Naive B cell (primary cell): ENCODE data around the gene TH. TPM values are rescaled to one million over a fixed set of nuclear protein-coding genes. Genes with fewer than 3 reads are reported as not detected.
A peak's percentile ranks its signal among the peaks of the same experiment; 100 is the strongest.

Source experiments
- ATAC-seq, 2 donors: fragments of 150-1000 bp; cut with Tn5 transposase; 2 replicates each; pipeline ENCODE4 v1.10.0; 2021; ENCODE audit warnings: low read depth in 2 of 2, mild to moderate bottlenecking in 2 of 2, moderate library complexity in 2 of 2
- DNase-seq: peaks from one replicate; pipeline ENCODE4 v3.0.0; 2022
- H3K27ac Mint-ChIP-seq, 6 donors: one replicate each; pipeline ENCODE4 v1.8.0; 2020 to 2022; ENCODE audit warnings: mild to moderate bottlenecking in 6 of 6, mixed read lengths in 6 of 6, moderate library complexity in 5 of 6, inconsistent platforms in 2 of 6
- H3K27me3 Mint-ChIP-seq, 3 donors: one replicate each; pipeline ENCODE4 v1.8.0; 2021 to 2022; ENCODE audit warnings: mixed read lengths in 3 of 3, mild to moderate bottlenecking in 1 of 3
- H3K36me3 Mint-ChIP-seq, 2 donors: one replicate each; pipeline ENCODE4 v1.8.0; 2020 to 2022; ENCODE audit warnings: mixed read lengths in 2 of 2, inconsistent platforms in 1 of 2, mild to moderate bottlenecking in 1 of 2
- H3K4me1 Mint-ChIP-seq, 3 donors: one replicate each; pipeline ENCODE4 v1.8.0; 2020 to 2022; ENCODE audit warnings: mixed read lengths in 3 of 3, inconsistent platforms in 1 of 3, mild to moderate bottlenecking in 1 of 3, moderate library complexity in 1 of 3
- H3K4me3 Mint-ChIP-seq, 8 donors: one replicate each; pipeline ENCODE4 v1.8.0; 2020 to 2022; ENCODE audit warnings: mild to moderate bottlenecking in 8 of 8, mixed read lengths in 8 of 8, moderate library complexity in 8 of 8, inconsistent platforms in 2 of 8
- H3K9me3 Mint-ChIP-seq, 7 donors: one replicate each; pipeline ENCODE4 v1.8.0; 2020 to 2022; ENCODE audit warnings: mixed read lengths in 7 of 7, mild to moderate bottlenecking in 5 of 7, inconsistent platforms in 2 of 7, moderate library complexity in 1 of 7
- polyA plus RNA-seq, 6 donors: library from polyadenylated mRNA; unstranded; fragments of 300-500 nt; fragmentation: Illumina TruSeq; gene quantifications; one replicate each; pipeline ENCODE4 v1.2.3, GENCODE V29; 2021; ENCODE audit warnings: low read depth in 6 of 6

Gene TH
- polyA plus RNA-seq, 6 donors from 2014 or later = not detected

GRCh38 chr11:2174361-2174760, 2.7 kb upstream of the TH start:
- Mint-ChIP-seq H3K4me1 (peaks cover 0 to 4% (median 0%) of the 10 kb centered on the region in 3 donors), H3K27ac (no peak overlapping the region), H3K36me3 (no peaks in the 10 kb centered on the region), H3K27me3 (peaks cover 0 to 16% (median 0%) of the 10 kb centered on the region in 3 donors), H3K9me3 (no peaks in the 10 kb centered on the region), H3K4me3 (no peak overlapping the region)
- ATAC-seq = no peak
- DNase-seq = no peak

- no peak for DNase-seq
- Mint-ChIP-seq H3K27me3 (peaks cover 0 to 16% (median 0%) of the 10 kb centered on the region in 3 donors), H3K36me3 (no peaks in the 10 kb centered on the region), H3K4me1 (peaks cover 0 to 4% (median 0%) of the 10 kb centered on the region in 3 donors), H3K27ac (no peak overlapping the region), H3K4me3 (no peak overlapping the region), H3K9me3 (no peaks in the 10 kb centered on the region)
- no peak for ATAC-seq
Measured at GRCh38 chr11:2173761-2174160, 2.1 kb upstream of the TH start.

- no peak for ATAC-seq
- no peak for DNase-seq
- no peaks in the 10 kb centered on the region for H3K36me3 Mint-ChIP-seq
- peak overlapping the region in 1 of 6 donors; percentile 76 for H3K27ac Mint-ChIP-seq
- H3K4me1 Mint-ChIP-seq = peaks cover 0 to 4% (median 0%) of the 10 kb centered on the region in 3 donors
- no peaks in the 10 kb centered on the region for H3K9me3 Mint-ChIP-seq
- H3K27me3 Mint-ChIP-seq = peaks cover 0 to 16% (median under 1%) of the 10 kb centered on the region in 3 donors
- H3K4me3 Mint-ChIP-seq = no peak overlapping the region
Measured at GRCh38 chr11:2173150-2173693, 1.6 kb upstream of the TH start.

GRCh38 chr11:2172676-2173075, 1.1 kb upstream of the TH start:
- H3K27me3 Mint-ChIP-seq = peaks cover 0 to 22% (median 6%) of the 10 kb centered on the region in 3 donors
- H3K27ac Mint-ChIP-seq = no peak overlapping the region
- DNase-seq (no peak), ATAC-seq (no peak)
- H3K4me3 Mint-ChIP-seq = peak overlapping the region in 2 of 8 donors; percentile 55 to 70
- H3K9me3 Mint-ChIP-seq = no peaks in the 10 kb centered on the region
- peaks cover 0 to 4% (median 0%) of the 10 kb centered on the region in 3 donors for H3K4me1 Mint-ChIP-seq
- no peaks in the 10 kb centered on the region for H3K36me3 Mint-ChIP-seq

- Mint-ChIP-seq H3K36me3 (no peaks in the 10 kb centered on the region), H3K4me3 (no peak overlapping the region), H3K27me3 (peaks cover 0 to 30% (median 9%) of the 10 kb centered on the region in 3 donors), H3K27ac (no peak overlapping the region), H3K4me1 (peaks cover 0 to 4% (median 0%) of the 10 kb centered on the region in 3 donors), H3K9me3 (no peaks in the 10 kb centered on the region)
- DNase-seq = no peak
- ATAC-seq = no peak
Measured at GRCh38 chr11:2169626-2170570, 1.7 kb downstream of the TH start.

GRCh38 chr11:2169005-2169378, 2.6 kb downstream of the TH start:
- H3K36me3 Mint-ChIP-seq = no peaks in the 10 kb centered on the region
- ATAC-seq (no peak), DNase-seq (no peak)
- H3K27me3 Mint-ChIP-seq = peaks cover 0 to 33% (median 9%) of the 10 kb centered on the region in 3 donors
- no peak overlapping the region for H3K27ac Mint-ChIP-seq
- no peaks in the 10 kb centered on the region for H3K9me3 Mint-ChIP-seq
- no peak overlapping the region for H3K4me3 Mint-ChIP-seq
- peaks cover 0 to 4% (median 0%) of the 10 kb centered on the region in 3 donors for H3K4me1 Mint-ChIP-seq

- Mint-ChIP-seq H3K4me3 (peak overlapping the region in 1 of 8 donors; percentile 12), H3K4me1 (peaks cover 0 to 4% (median 0%) of the 10 kb centered on the region in 3 donors), H3K36me3 (no peaks in the 10 kb centered on the region), H3K27me3 (peaks cover 0 to 39% (median 9%) of the 10 kb centered on the region in 3 donors), H3K27ac (no peak overlapping the region), H3K9me3 (no peaks in the 10 kb centered on the region)
- ATAC-seq = no peak
- no peak for DNase-seq
Measured at GRCh38 chr11:2168286-2169004, 3.2 kb downstream of the TH start.

GRCh38 chr11:2167141-2168045, 4.2 kb downstream of the TH start:
- Mint-ChIP-seq H3K9me3 (no peaks in the 10 kb centered on the region), H3K27me3 (peaks cover 0 to 45% (median 15%) of the 10 kb centered on the region in 3 donors), H3K27ac (no peak overlapping the region), H3K36me3 (no peaks in the 10 kb centered on the region), H3K4me1 (no peaks in the 10 kb centered on the region), H3K4me3 (no peak overlapping the region)
- ATAC-seq = no peak
- DNase-seq = no peak

GRCh38 chr11:2166091-2166851, 5.3 kb downstream of the TH start:
- H3K9me3 Mint-ChIP-seq = no peaks in the 10 kb centered on the region
- no peaks in the 10 kb centered on the region for H3K36me3 Mint-ChIP-seq
- H3K27me3 Mint-ChIP-seq = peaks cover 0 to 46% (median 17%) of the 10 kb centered on the region in 3 donors
- no peak overlapping the region for H3K27ac Mint-ChIP-seq
- DNase-seq (peak; percentile 36), ATAC-seq (peak; percentile 72 to 73)
- H3K4me1 Mint-ChIP-seq = no peaks in the 10 kb centered on the region
- no peak overlapping the region for H3K4me3 Mint-ChIP-seq

GRCh38 chr11:2165571-2165970, 6.0 kb downstream of the TH start:
- ATAC-seq (no peak), DNase-seq (no peak)
- Mint-ChIP-seq H3K27me3 (peaks cover 0 to 46% (median 17%) of the 10 kb centered on the region in 3 donors), H3K4me1 (no peaks in the 10 kb centered on the region), H3K9me3 (no peaks in the 10 kb centered on the region), H3K27ac (no peak overlapping the region), H3K4me3 (peak overlapping the region in 1 of 8 donors; percentile 41), H3K36me3 (no peaks in the 10 kb centered on the region)

GRCh38 chr11:2164861-2165555, 6.6 kb downstream of the TH start:
- no peak overlapping the region for H3K4me3 Mint-ChIP-seq
- no peak for ATAC-seq
- no peaks in the 10 kb centered on the region for H3K36me3 Mint-ChIP-seq
- H3K27me3 Mint-ChIP-seq = peaks cover 0 to 46% (median 17%) of the 10 kb centered on the region in 3 donors
- DNase-seq = no peak
- no peaks in the 10 kb centered on the region for H3K4me1 Mint-ChIP-seq
- peak overlapping the region in 1 of 6 donors; percentile 29 for H3K27ac Mint-ChIP-seq
- H3K9me3 Mint-ChIP-seq = no peaks in the 10 kb centered on the region

GRCh38 chr11:2164081-2164480, 7.5 kb downstream of the TH start:
- Mint-ChIP-seq H3K4me1 (no peaks in the 10 kb centered on the region), H3K9me3 (no peaks in the 10 kb centered on the region), H3K4me3 (no peak overlapping the region), H3K27me3 (peaks cover 0 to 49% (median 17%) of the 10 kb centered on the region in 3 donors), H3K36me3 (no peaks in the 10 kb centered on the region), H3K27ac (peak overlapping the region in 1 of 6 donors; percentile 70)
- ATAC-seq (no peak), DNase-seq (no peak)
